T-helper 1 cell treated with Interleukin-12 subunit alpha and Interleukin-12 subunit beta and Interleukin-4 antibody, amounts not matched to agents 30 ng/mL and 1 ng/mL, for 36 hours (primary cell): ENCODE data around the gene PLBD2. TPM values are rescaled to one million over a fixed set of nuclear protein-coding genes. Genes with fewer than 3 reads are reported as not detected.
"Not testable (repeated sequence)": the region's sequence is repeated elsewhere in the genome, so short reads cannot be mapped to it uniquely, and the experiment has no call there.

Experiments used
- intact Hi-C: fragments of 100-400 bp; cut with micrococcal nuclease; formaldehyde crosslinking; loops from one replicate; pipeline ENCODE4 v1.15.1; 2024
- total RNA-seq: library from RNA; stranded (reverse); gene quantifications from 2 replicates; pipeline ENCODE4 v1.2.3, GENCODE V29; 2022

PLBD2 gene
- total RNA-seq, 1 donor from 2014 or later: 17.9 TPM

- intact Hi-C loops: loop anchor here (1.0 to 10.0 kb wide), 2 partner anchors 429 to 632 kb away; partner anchors contain the start of genes OAS1 and RBM19
Measured at GRCh38 chr12:113333877-113334785, 24.3 kb upstream of the PLBD2 start.

GRCh38 chr12:113334786-113335539 is 23.4 kb upstream of the PLBD2 start, which contains the start of gene SLC8B1:
Gene SLC8B1 (minus strand): TSS chr12:113335109. CDS start chr12:113332878, 2,231 bp downstream.
- intact Hi-C loops: loop anchor here (1.0 to 10.0 kb wide), 9 partner anchors 23 to 631 kb away; partner anchors contain the start of genes DDX54, OAS1, OAS2 and PLBD2

DNA sequence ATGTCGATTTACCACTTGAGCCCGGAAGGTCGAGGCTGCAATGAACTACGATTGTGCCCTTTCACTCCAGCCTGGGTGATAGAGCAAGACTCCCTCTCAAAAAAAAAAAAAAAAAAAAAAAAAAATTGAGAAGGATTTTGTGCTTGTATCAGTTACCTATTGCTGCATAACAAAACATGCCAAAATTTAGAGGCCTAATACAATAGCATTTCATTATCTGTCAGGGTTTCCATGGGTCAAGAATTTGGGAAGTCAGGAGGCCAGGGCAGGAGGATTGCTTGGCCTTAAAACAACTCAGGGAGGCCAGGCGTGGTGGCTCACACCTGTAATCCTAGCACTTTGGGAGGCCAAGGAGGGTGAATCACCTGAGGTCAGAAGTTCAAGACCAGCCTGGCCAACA is 18.8 kb upstream of the PLBD2 start:
- intact Hi-C loops: loop anchor here (10.0 kb wide), 1 partner anchor 435 kb away; the partner anchor contains the start of gene OAS1

DNA sequence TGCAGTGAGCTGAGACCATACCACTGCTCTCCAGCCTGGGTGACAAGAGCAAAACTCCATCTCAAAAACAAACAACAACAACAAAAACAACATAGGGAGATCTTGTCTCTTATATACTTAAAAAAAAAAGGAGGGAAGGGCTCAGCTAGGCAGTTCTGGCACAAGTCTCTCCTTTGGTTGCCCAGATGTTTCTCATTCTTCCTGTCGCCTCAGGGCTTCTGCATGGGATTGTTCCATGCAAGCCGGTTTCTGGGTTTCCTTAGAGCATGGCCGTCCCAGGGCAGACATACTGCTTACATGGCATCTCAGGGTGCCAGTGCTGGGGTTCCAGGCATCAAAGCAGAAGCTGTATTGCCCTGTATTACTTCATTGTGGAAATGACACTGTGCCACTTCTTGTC is 18.3 kb upstream of the PLBD2 start:
- intact Hi-C loops: no loop called here

GRCh38 chr12:113341535-113341934 is 16.9 kb upstream of the PLBD2 start:
- intact Hi-C loops: no loop called here

DNA sequence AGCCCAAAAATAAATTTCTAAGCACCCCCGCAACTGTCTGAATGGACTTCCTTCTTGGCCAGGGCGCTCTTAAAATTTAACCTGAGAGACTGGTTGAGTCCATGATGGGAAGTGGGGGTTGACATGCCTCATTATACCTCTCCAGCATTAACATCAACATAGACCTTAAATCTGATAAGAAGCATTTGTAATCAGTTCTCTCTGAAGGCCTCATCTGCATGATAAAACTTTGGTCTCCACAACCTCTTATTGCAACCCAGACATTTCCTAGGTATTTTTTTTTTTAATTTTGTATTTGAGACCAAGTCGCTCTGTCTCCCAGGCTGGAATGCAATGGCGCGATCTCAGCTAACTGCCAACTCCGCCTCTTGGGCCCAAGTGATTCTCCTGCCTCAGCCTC is 13.1 kb upstream of the PLBD2 start:
- intact Hi-C loops: no loop called here

DNA sequence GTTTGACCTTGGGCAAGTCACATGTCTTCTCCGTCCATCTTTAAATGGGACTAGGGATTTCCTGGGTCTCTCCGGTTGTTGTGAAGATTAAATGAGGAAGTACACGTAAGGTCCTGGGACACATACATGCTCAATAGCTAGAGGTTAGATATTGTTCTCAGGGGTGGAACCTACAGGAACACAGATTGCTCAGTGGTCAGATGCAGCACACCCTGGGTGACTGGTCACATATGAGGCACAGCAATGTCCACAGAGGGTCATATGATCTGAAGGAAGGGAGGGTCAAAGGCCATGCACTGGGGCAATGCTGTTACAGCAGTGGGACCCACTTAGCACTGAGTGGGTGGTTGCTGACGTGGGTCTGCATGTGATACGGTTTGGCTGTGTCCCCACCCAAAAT is 12.0 kb upstream of the PLBD2 start:
- intact Hi-C loops: no loop called here

DNA sequence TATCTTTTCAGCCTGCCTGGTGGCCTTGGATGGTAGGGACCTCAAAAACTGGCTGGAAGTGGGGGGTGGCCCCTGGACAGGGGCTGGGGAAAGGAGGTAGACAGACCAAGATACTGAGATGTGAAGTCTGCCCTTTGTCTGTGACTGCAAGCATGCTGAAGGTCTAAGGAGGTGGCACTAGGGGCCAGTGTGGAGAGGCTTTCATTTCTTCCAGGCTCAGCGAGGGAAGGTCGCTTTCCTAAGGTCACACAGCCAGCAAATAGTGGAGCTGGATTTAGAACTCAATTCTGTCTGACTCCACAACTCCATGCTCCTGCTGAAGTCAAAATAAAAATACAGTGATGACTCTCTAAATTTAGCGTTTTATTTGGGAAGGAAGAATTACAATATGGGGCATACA is 11.3 kb upstream of the PLBD2 start:
- intact Hi-C loops: no loop called here

GRCh38 chr12:113347892-113348291 is 10.5 kb upstream of the PLBD2 start:
- intact Hi-C loops: no loop called here

GRCh38 chr12:113348849-113349536 is 9.4 kb upstream of the PLBD2 start:
- intact Hi-C loops: no loop called here

- intact Hi-C loops: no loop called here
Measured at GRCh38 chr12:113351089-113351488, 7.3 kb upstream of the PLBD2 start.

DNA sequence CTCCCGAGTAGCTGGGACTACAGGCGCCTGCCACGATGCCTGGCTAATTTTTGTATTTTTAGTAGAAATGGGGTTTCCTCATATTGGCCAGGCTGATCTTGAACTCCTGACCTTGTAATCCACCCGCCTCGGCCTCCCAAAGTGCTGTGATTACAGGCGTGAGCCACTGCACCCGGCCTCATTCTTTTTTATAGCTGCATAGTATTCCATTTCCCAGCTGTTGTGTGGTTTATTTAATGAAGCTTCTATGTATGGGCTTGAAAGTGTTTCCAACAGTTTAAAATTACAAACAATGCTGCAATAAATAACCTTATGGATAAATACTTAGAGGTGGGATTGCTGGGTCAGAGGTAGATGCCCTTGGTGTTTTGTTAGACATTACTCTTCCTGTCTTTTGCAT is 4.2 kb upstream of the PLBD2 start:
- intact Hi-C loops: not testable (repeated sequence)

GRCh38 chr12:113359133-113359938 is 949 bp downstream of the PLBD2 start:
- intact Hi-C loops: no loop called here

DNA sequence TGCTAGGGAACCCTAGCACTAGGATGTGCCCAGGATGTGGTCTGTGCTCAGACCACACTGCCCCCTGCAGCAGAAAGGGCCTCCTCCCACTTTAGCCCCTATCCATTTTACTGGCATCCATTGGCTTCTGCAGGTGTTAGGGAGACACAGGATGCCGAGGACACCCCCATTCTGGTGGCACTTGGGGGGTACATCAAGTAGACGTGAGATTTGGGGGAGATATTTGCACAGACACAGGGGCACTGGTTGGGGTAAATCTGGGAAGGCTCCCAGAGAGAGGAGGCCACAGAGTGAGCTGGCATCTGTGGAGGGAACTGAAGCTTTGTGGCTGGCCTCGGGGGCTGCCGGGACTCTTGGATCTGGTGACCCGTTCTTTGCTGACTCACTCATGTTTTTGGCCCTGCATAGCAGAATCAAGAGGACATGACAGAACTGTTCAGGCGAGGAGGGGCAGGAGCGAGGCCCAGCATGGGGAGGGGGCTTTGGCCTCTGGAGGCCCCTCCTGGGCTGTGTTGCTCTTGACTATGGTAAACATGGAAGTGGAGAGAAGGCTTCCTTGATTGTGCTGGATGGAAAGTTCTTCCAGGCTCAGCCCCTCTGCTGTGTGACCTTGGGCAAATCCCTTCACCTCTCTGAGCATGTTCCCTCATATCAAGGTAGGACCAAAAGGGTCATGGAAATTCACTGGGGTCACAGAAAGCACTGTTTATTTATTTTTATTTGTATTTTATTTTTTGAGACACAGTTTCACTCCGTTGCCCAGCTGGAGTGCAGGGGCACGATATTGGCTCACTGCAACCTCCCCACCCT is 1.8 kb downstream of the PLBD2 start:
- intact Hi-C loops: no loop called here

DNA sequence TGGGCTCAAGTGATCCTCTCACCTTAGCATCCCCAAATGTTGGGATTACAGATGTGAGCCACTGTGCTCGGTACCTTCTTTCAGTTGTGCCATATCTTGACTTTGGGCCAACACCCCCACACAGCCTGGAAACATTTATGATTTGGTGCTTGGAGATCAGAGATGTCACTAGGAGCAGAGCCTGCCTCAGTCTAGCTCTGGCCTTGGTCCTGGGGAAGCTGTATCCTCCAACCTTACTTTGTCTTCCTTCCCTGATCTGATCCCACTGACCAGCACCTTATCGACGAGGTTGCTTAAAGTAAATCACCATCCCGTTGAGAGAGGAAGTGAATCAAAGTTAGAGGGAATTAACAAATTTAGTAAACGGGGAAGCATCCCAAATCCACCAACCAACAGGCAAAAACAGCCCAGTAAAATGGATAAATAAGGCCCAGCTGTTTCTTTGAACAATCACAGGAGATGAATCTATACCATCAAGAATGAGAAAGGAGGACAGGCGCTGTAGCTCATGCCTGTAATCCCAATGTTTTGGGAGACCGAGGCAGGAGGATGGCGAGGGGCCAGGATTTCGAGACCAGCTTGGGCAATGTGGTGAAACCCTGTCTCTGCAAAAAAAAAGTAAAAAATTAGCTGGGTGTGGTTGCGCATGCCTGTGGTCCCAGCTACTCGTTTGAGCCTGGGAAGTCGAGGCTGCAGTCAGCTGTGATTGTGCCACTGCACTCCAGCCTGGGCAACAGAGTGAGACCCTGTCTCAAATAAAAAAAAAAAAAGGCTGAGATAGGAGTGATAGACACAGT is 3.4 kb downstream of the PLBD2 start:
- intact Hi-C loops: no loop called here

DNA sequence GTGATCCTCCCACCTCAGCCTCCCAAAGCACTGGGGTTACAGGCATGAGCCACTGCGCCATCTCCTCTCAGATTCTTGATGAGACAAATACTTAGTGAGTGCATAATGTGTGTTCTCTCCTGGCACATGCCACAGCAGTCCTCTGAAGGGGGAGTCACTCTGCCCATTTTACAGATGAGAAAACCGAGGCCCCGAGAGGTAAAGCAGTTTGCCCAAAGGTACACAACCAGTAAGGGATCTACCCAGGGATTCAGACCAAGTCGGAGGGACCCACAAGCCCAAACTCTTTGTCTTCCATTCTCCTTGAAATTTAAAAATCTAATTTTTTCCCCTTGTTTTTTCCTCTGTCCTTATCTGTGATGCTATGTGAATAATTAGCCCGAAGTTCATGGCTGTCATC is 6.3 kb downstream of the PLBD2 start:
- intact Hi-C loops: no loop called here

DNA sequence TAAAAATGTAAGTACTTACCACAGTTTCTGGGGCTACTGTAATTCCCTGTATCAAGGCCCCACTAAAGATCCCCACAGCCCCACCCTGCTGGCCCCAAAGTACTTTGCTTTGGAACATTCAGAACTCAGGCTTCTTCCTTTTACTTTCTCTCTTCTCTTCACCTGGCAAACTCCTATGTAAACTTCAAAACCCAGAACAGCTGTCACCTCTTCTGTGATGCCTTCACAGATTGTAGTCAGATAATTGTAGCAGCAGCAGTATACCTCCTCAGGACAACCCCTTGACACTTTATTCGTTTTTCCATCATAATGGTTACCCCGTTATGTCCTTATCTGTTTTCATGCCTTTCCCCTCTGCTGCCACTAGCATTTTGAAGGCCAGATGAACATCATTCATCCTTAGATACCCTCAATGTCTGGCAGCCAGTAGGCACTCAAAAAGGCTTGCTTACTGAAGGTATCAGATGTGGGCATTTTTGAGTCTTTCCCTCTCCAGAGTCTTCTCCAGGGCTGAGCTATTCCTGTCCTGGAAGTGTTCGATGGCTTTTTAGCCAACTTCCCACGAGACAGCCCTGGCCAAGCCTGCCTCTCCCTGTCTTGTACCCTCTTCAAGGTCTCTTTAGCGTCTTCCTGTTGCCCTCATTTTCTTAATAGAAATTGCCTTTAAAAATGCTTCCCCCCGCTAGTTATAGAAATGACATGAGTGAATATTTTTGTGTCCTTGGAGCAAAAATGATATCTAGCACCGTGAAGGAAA is 7.4 kb downstream of the PLBD2 start:
- intact Hi-C loops: no loop called here

- intact Hi-C loops: no loop called here
Measured at GRCh38 chr12:113366827-113367226, 8.4 kb downstream of the PLBD2 start.
